IPS DF 4.7 (cell line): ENCODE results near the gene SMIM23.

ENCODE experiments used
- DNase-seq: peaks from one replicate; pipeline ENCODE4 v3.0.0-alpha.2; 2013; ENCODE audit warnings: low spot score; ENCODE audit errors: extremely low read depth

SMIM23 gene

GRCh38 chr5:171813813-171814490 is 28.3 kb downstream of the SMIM23 start:
- DNase-seq = no peak

- no peak for DNase-seq
These were observed 31.0 kb downstream of the SMIM23 start for GRCh38 chr5:171816666-171817065.

- no peak for DNase-seq
These were observed 34.9 kb downstream of the SMIM23 start for GRCh38 chr5:171820561-171820960.

GRCh38 chr5:171821286-171821685 is 35.7 kb downstream of the SMIM23 start:
- DNase-seq = no peak

GRCh38 chr5:171823269-171823668 is 37.7 kb downstream of the SMIM23 start:
- no peak for DNase-seq

GRCh38 chr5:171825051-171825450 is 39.4 kb downstream of the SMIM23 start:
- DNase-seq = no peak

- no peak for DNase-seq
These were observed 40.5 kb downstream of the SMIM23 start for GRCh38 chr5:171826132-171826531.

- no peak for DNase-seq
These were observed 41.5 kb downstream of the SMIM23 start for GRCh38 chr5:171827162-171827561.

- no peak for DNase-seq
These were observed 45.1 kb downstream of the SMIM23 start for GRCh38 chr5:171830686-171831085.

GRCh38 chr5:171832775-171833174 is 47.2 kb downstream of the SMIM23 start:
- DNase-seq = no peak

GRCh38 chr5:171834461-171834860 is 48.8 kb downstream of the SMIM23 start:
- no peak for DNase-seq

GRCh38 chr5:171835066-171835465 is 49.4 kb downstream of the SMIM23 start:
- DNase-seq = no peak

GRCh38 chr5:171837522-171837921 is 51.9 kb downstream of the SMIM23 start:
- no peak for DNase-seq

GRCh38 chr5:171838066-171838465 is 52.4 kb downstream of the SMIM23 start:
- no peak for DNase-seq

- DNase-seq = no peak
These were observed 53.5 kb downstream of the SMIM23 start for GRCh38 chr5:171839112-171839511.

GRCh38 chr5:171840066-171840465 is 54.4 kb downstream of the SMIM23 start:
- no peak for DNase-seq
